ENCODE results near the gene CEP170B. TPM values are rescaled to one million over a fixed set of nuclear protein-coding genes. Genes with fewer than 3 reads are reported as not detected.

Gene CEP170B
- total RNA-seq, 2 experiments from 2014 or later = 5.7 to 6.3 TPM

DNA sequence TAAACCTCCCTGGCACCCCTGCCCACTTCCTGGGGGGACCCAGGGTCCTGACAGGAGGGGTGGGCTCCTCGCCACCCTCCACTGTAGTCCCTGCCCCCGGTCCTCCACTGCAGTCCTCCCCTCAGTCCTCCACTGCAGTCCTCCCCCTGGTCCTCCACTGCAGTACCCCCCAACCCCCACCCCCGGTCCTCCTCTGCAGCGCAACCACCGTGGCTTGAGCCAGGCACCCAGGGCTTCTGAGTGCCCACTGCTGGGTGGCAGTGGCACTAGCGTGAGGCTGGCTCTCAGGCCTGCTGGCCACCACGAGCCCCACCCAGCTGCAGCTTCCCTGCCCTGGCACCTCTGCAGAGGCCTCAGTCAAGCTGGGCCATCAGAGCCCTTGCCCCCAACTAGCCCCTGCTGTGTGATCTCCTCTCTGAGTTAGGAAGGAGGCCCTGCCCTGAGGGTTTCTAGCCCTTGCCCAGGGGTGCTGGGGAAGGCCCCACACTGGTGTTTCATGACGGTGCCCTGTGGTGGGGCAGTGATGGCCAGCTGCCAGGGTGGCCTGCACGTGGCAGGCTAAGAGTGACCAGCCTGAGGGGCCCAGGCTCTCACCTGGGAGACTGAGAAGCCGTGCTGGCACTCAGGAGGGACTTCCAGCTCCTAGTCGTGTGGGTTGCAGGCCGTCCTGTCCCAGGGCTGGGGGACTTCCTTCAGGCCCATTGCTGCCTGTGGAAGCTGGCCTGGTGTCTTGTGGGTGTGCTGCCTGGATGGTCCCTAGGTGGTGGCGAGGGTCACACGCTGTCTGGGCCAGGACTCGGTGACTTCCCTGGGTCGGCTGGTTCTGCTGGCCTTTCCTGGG lies 9.7 kb downstream of the CEP170B start:
- peaks cover 2% of the 10 kb centered on the region for H3K27me3 Mint-ChIP-seq
- H3K4me1 Mint-ChIP-seq = no peaks in the 10 kb centered on the region
- no peaks in the 10 kb centered on the region for H3K36me3 Mint-ChIP-seq
- ATAC-seq (ENCODE audit: low read depth) (no peak), DNase-seq (peak; percentile 32)
- H3K27ac Mint-ChIP-seq = no peak overlapping the region
- no peaks in the 10 kb centered on the region for H3K9me3 Mint-ChIP-seq
- POLR2A ChIA-PET = no interaction called here
- H3K4me3 Mint-ChIP-seq = no peak overlapping the region

DNA sequence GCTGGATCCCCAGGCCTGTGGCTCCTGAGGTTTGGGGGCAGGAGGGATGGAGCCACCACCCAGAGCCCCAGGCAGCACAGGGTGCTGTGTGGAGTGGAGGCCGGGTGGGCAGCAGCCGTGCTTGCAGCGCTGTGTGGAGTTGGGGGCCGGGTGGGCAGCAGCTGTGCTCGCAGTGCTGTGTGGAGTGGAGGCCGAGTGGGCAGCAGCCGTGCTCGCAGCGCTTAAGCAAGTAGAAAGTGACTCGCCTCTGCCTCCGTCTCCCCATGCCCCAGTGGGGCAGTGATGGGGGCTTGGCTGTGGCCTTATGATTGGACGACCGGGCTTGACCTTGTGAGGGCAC lies 10.3 kb downstream of the CEP170B start:
- POLR2A ChIA-PET = no interaction called here
- H3K27ac Mint-ChIP-seq = no peak overlapping the region
- no peak for DNase-seq
- ATAC-seq (ENCODE audit: low read depth) = no peak
- no peaks in the 10 kb centered on the region for H3K9me3 Mint-ChIP-seq
- no peaks in the 10 kb centered on the region for H3K27me3 Mint-ChIP-seq
- no peak overlapping the region for H3K4me3 Mint-ChIP-seq
- no peaks in the 10 kb centered on the region for H3K36me3 Mint-ChIP-seq
- H3K4me1 Mint-ChIP-seq = no peaks in the 10 kb centered on the region

DNA sequence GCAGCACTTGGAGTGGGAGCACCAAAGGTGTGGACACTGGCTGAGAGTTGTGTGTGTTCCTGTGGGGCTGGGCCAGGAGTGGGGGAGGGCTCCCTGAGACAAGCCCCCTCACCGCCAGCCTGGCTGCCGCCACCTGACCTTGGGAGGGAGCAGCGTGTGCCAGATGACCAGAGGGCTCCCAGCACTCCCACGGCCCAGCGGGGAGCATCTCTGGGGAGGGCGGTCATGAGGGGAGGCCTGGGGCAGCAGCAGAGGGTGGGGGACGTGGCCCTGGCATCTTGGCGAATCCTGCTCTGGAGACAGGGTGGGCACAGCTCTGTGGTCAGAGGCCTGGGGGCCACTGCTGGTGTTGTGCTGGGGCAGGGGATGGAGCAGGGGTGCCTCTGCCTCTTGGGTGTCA lies 10.7 kb downstream of the CEP170B start:
- H3K4me3 Mint-ChIP-seq = no peak overlapping the region
- no peak overlapping the region for H3K27ac Mint-ChIP-seq
- no peaks in the 10 kb centered on the region for H3K9me3 Mint-ChIP-seq
- POLR2A ChIA-PET = no interaction called here
- H3K27me3 Mint-ChIP-seq = no peaks in the 10 kb centered on the region
- H3K36me3 Mint-ChIP-seq = no peaks in the 10 kb centered on the region
- peak; percentile 30 for DNase-seq
- ATAC-seq (ENCODE audit: low read depth) = no peak
- H3K4me1 Mint-ChIP-seq = no peaks in the 10 kb centered on the region

DNA sequence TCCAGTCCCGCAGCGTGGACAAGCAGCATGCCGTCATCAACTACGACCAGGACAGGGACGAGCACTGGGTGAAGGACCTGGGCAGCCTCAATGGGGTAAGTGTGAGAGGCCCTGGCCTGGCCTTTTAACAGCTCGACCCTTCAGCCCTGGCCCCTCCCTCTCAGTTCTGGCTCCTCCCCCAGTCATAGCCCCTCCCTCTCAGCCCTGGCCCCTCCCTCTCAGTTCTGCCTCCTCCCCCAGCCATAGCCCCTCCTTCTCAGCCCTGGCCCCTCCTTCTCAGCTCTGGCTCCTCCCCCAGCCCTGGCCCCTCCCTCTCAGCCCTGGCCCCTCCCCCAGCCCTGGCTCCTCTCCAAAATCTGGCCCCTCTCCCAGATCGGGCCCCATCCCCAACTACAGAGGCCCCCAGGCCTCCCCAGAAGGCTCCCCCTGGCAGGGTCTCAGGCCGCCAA lies 11.2 kb downstream of the CEP170B start:
- no peaks in the 10 kb centered on the region for H3K4me1 Mint-ChIP-seq
- H3K4me3 Mint-ChIP-seq = no peak overlapping the region
- no peak overlapping the region for H3K27ac Mint-ChIP-seq
- no peaks in the 10 kb centered on the region for H3K36me3 Mint-ChIP-seq
- no peaks in the 10 kb centered on the region for H3K27me3 Mint-ChIP-seq
- no peaks in the 10 kb centered on the region for H3K9me3 Mint-ChIP-seq
- POLR2A ChIA-PET = no interaction called here
- ATAC-seq (ENCODE audit: low read depth) (peak; percentile 38), DNase-seq (peak; percentile 48)

- Mint-ChIP-seq H3K9me3 (no peaks in the 10 kb centered on the region), H3K4me3 (no peak overlapping the region), H3K27ac (no peak overlapping the region), H3K27me3 (no peaks in the 10 kb centered on the region), H3K4me1 (no peaks in the 10 kb centered on the region), H3K36me3 (no peaks in the 10 kb centered on the region)
- DNase-seq = no peak
- no peak for ATAC-seq (ENCODE audit: low read depth)
- POLR2A ChIA-PET = no interaction called here
Observed at GRCh38 chr14:104877066-104877805, 12.2 kb downstream of the CEP170B start.

DNA sequence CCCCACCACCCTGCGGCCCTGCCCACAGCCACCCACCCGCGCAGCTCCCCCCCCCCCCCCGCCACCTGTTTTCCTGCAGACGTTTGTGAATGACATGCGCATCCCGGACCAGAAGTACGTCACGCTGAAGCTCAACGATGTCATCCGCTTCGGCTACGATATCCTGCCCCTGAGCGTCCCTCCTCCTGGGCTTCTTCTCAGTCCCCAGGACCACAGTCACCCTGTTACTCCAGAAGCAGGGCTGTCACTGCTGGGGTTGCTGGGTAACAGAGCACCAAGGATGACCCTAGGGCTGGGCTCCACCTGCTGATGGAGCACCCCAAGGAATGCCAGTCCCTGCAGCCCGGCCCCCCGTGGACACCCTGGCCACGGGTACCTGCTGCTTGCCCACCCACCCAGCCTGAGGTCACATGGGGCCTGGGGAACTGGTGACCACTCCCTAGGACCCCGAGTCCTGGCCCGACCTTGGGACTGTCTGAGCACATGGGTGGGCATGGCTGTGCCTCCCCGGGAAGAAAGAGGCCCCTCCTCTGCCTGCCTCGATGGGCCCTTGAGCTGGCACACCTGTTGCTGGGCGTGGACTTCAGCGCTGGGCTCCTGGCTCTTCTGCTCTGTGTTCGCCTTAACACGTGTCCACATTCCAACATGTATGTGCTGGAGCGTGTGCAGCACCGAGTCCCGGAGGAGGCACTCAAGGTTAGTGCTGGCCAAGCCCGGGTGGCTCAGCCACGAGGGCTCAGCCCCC lies 12.9 kb downstream of the CEP170B start:
- Mint-ChIP-seq H3K9me3 (no peaks in the 10 kb centered on the region), H3K27me3 (no peaks in the 10 kb centered on the region), H3K4me1 (no peaks in the 10 kb centered on the region), H3K36me3 (no peaks in the 10 kb centered on the region), H3K27ac (peak overlapping the region; percentile 34), H3K4me3 (no peak overlapping the region)
- ATAC-seq (ENCODE audit: low read depth) = no peak
- POLR2A ChIA-PET = no interaction called here
- no peak for DNase-seq

- Mint-ChIP-seq H3K9me3 (no peaks in the 10 kb centered on the region), H3K4me3 (no peak overlapping the region), H3K4me1 (no peaks in the 10 kb centered on the region), H3K36me3 (no peaks in the 10 kb centered on the region), H3K27ac (no peak overlapping the region), H3K27me3 (no peaks in the 10 kb centered on the region)
- ATAC-seq (ENCODE audit: low read depth) (no peak), DNase-seq (no peak)
- POLR2A ChIA-PET = no interaction called here
Observed at GRCh38 chr14:104878582-104878981, 13.5 kb downstream of the CEP170B start.

DNA sequence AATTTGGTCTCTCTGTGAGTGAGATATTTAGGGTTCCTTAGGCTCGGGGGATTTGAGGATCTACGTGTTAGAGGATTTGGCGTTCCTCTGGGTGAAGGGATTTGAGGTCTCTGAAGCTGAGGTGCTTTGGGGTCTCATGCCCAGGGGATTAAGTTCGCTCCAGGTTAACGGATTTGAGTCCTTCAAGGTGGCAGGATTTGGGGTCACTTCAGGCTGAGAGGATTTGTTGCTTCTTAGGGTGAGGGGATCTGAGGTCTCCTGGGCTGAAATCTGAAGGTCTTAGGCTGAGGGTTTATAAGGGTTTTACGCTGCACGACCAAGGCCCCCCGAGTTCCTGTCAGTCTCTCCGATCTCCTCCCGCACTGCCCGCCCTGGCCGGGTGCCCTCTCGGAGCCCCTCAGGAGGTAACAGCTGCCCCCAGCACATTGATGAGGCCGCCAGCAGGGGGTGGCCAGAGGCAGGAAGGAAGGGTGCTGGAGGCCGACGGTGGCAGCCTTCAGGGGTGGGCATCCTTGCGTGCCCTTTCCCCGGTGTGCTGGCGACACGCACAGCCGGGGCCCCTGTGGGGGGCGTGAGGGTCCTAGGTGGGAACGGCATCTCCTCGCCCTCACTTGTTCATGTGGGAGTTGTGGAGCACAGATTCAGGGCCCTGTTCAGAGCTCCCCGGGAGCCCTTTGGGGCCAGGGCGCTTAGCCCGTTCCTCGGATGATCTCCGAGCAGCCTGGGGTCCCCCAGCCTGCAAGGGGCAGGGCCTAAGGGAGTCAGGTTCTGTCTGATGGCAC lies 14.3 kb downstream of the CEP170B start:
- H3K4me1 Mint-ChIP-seq = no peaks in the 10 kb centered on the region
- POLR2A ChIA-PET = no interaction called here

DNA sequence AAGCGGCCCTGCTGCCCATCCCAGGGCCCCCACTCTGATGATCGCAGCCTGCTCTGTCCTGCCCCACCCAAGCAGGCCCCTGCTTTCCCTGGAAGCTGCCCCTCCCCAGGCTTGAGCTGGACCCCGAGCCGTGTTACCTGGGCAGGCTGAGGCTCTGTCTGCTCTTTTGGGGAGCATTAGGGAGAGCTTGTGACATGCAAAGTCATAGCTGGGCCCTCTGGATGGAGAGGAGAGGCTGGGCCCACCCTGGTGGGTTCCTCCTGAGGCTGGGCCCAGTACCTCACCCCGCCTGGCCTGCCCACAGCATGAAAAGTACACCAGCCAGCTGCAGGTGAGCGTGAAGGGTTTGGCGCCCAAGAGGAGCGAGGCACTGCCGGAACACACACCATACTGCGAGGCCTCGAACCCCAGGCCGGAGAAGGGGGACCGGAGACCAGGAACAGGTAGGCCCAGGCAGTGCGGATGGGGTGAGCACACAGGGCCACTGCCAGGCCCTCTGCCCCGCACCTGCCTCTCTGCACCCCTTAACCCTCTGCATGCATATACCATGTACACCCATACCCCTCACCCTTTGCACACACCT lies 15.0 kb downstream of the CEP170B start:
- POLR2A ChIA-PET = no interaction called here

More for the DNA sequence above, 14.3 kb downstream of the CEP170B start:
- no peak overlapping the region for H3K27ac Mint-ChIP-seq
- H3K4me3 Mint-ChIP-seq = no peak overlapping the region
- H3K27me3 Mint-ChIP-seq = no peaks in the 10 kb centered on the region
- ATAC-seq (ENCODE audit: low read depth) (no peak), DNase-seq (no peak)
- no peaks in the 10 kb centered on the region for H3K9me3 Mint-ChIP-seq
- no peaks in the 10 kb centered on the region for H3K36me3 Mint-ChIP-seq

GRCh38 chr14:104880584-104881210 lies 15.6 kb downstream of the CEP170B start:
- H3K4me1 Mint-ChIP-seq = no peaks in the 10 kb centered on the region
- DNase-seq (no peak), ATAC-seq (ENCODE audit: low read depth) (no peak)
- H3K36me3 Mint-ChIP-seq = no peaks in the 10 kb centered on the region
- H3K9me3 Mint-ChIP-seq = no peaks in the 10 kb centered on the region
- H3K27ac Mint-ChIP-seq = no peak overlapping the region
- no peak overlapping the region for H3K4me3 Mint-ChIP-seq
- POLR2A ChIA-PET = no interaction called here
- no peaks in the 10 kb centered on the region for H3K27me3 Mint-ChIP-seq

More for the DNA sequence above, 15.0 kb downstream of the CEP170B start:
- Mint-ChIP-seq H3K9me3 (no peaks in the 10 kb centered on the region), H3K36me3 (no peaks in the 10 kb centered on the region), H3K4me3 (no peak overlapping the region), H3K27me3 (no peaks in the 10 kb centered on the region), H3K27ac (no peak overlapping the region), H3K4me1 (no peaks in the 10 kb centered on the region)
- ATAC-seq (ENCODE audit: low read depth) (no peak), DNase-seq (no peak)

- Mint-ChIP-seq H3K4me1 (no peaks in the 10 kb centered on the region), H3K27ac (no peak overlapping the region), H3K4me3 (no peak overlapping the region), H3K36me3 (no peaks in the 10 kb centered on the region), H3K9me3 (no peaks in the 10 kb centered on the region), H3K27me3 (no peaks in the 10 kb centered on the region)
- ATAC-seq (ENCODE audit: low read depth) (no peak), DNase-seq (no peak)
- POLR2A ChIA-PET = no interaction called here
Observed at GRCh38 chr14:104881369-104881979, 16.4 kb downstream of the CEP170B start.

- ATAC-seq (ENCODE audit: low read depth) (peak; percentile 55), DNase-seq (peak; percentile 36)
- POLR2A ChIA-PET = no interaction called here
- Mint-ChIP-seq H3K4me3 (no peak overlapping the region), H3K27ac (no peak overlapping the region), H3K9me3 (no peaks in the 10 kb centered on the region), H3K4me1 (no peaks in the 10 kb centered on the region), H3K36me3 (no peaks in the 10 kb centered on the region), H3K27me3 (no peaks in the 10 kb centered on the region)
Observed at GRCh38 chr14:104882325-104882973, 17.4 kb downstream of the CEP170B start.
